HK-2 (cell line): ENCODE measurements around the gene TTLL4.
A peak's percentile ranks its signal among the peaks of the same experiment; 100 is the strongest.
"Not testable (repeated sequence)": the region's sequence is repeated elsewhere in the genome, so short reads cannot be mapped to it uniquely, and the experiment has no call there.

Source experiments
- DNase-seq: peaks from one replicate; pipeline ENCODE4 v3.0.0-alpha.2; 2018; ENCODE audit not compliant: unreplicated experiment

TTLL4 gene

GRCh38 chr2:218745160-218745558 is 34.5 kb downstream of the TTLL4 start:
- DNase-seq, result no peak

- DNase-seq, result no peak
Measured at GRCh38 chr2:218745559-218746469, 35.2 kb downstream of the TTLL4 start.

- no peak for DNase-seq
Measured at GRCh38 chr2:218746470-218746795, 35.8 kb downstream of the TTLL4 start.

- no peak for DNase-seq
Measured at GRCh38 chr2:218746960-218747359, 36.3 kb downstream of the TTLL4 start.

GRCh38 chr2:218748741-218749441 is 38.3 kb downstream of the TTLL4 start:
- DNase-seq, result no peak

GRCh38 chr2:218754201-218754600 is 43.6 kb downstream of the TTLL4 start:
- DNase-seq, result no peak

GRCh38 chr2:218754781-218755180 is 44.1 kb downstream of the TTLL4 start:
- no peak for DNase-seq

GRCh38 chr2:218755198-218755566 is 44.5 kb downstream of the TTLL4 start:
- DNase-seq, result no peak

- DNase-seq, result no peak
Measured at GRCh38 chr2:218755567-218756404, 45.2 kb downstream of the TTLL4 start.

GRCh38 chr2:218756599-218757377 is 46.2 kb downstream of the TTLL4 start:
- no peak for DNase-seq

- no peak for DNase-seq
Measured at GRCh38 chr2:218761795-218762194, 51.2 kb downstream of the TTLL4 start.

- not testable (repeated sequence) for DNase-seq
Measured at GRCh38 chr2:218772759-218773158, 62.1 kb downstream of the TTLL4 start.

GRCh38 chr2:218773881-218774280 is 63.2 kb downstream of the TTLL4 start:
- DNase-seq, result no peak

- DNase-seq, result no peak
Measured at GRCh38 chr2:218776488-218776887, 65.9 kb downstream of the TTLL4 start.

GRCh38 chr2:218777276-218777990 is 66.8 kb downstream of the TTLL4 start:
- no peak for DNase-seq

GRCh38 chr2:218780046-218780445 is 69.4 kb downstream of the TTLL4 start:
- DNase-seq, result no peak

- no peak for DNase-seq
Measured at GRCh38 chr2:218780851-218781690, 70.4 kb downstream of the TTLL4 start.

GRCh38 chr2:218781691-218782527 is 71.3 kb downstream of the TTLL4 start, which contains the start of gene CYP27A1:
CYP27A1 (plus strand) TSS chr2:218782147; CDS start chr2:218782183, 36 bp downstream.
- DNase-seq, result peak; percentile 13

GRCh38 chr2:218782528-218782844 is 71.9 kb downstream of the TTLL4 start:
- no peak for DNase-seq
